RWPE1 (cell line): ENCODE data around the gene ADCY7.

Experiments used
- CTCF ChIA-PET: fragments of 350-600 bp; sonication (Branson Sonifier 250); formaldehyde crosslinking; extraction: SDS; loops from one replicate; lab custom pipeline; 2021; lab: Yijun Ruan, JAX
- POLR2A ChIA-PET: fragments of 400-600 bp; formaldehyde crosslinking; extraction: SDS; loops from one replicate; lab custom pipeline; 2020; ENCODE audit warnings: antibody characterized with exemption; ENCODE audit not compliant: low non-redundant PET; lab: Yijun Ruan, JAX
- DNase-seq: peaks from one replicate; pipeline ENCODE4 v3.0.0; 2012; ENCODE audit warnings: low spot score
- H3K27ac ChIP-seq: fragments of 450-650 bp; 2 replicates; pipeline ENCODE4 v1.5.1; 2017
- TF ChIP-seq, protein P1 (sequence below): fragments of 450-650 bp; conservative IDR thresholded peaks from 2 replicates; pipeline ENCODE4 v1.5.1; 2017; ENCODE audit warnings: low read depth, mild to moderate bottlenecking

The ADCY7 gene

DNA sequence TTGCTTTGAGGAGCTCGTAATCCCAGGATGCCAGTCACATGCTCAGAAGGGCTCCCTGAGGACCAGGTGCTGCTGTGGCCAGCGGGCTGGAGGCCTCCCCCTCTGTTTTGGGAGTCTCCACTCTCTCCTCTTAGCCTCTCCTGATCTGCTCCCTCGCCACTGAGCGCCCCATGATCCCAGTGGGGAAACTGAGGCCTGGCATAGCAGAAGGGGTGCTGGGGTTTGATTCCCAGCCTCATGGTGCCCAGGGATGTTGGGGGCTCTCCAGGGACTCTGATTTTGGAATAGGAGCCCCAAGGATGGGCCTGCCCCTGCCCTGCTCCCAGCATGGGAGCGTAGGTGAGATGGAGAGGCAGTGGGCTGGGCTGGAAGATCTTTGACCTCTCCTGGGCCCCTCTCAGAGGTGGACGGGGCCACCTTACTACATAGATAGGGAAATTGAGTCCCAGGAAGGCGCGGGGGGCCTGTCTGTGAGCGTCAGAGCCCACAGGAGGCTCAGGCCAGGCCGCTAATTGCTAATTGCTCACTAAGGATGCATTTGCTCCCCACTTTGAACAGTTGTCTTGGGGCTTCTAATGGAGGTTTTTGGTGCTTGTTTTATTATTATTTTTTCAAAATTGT is 525 bp upstream of the ADCY7 start:
- peak overlapping the region; percentile 73 for H3K27ac ChIP-seq
- DNase-seq = no peak
- TF ChIP-seq, protein P1, sequence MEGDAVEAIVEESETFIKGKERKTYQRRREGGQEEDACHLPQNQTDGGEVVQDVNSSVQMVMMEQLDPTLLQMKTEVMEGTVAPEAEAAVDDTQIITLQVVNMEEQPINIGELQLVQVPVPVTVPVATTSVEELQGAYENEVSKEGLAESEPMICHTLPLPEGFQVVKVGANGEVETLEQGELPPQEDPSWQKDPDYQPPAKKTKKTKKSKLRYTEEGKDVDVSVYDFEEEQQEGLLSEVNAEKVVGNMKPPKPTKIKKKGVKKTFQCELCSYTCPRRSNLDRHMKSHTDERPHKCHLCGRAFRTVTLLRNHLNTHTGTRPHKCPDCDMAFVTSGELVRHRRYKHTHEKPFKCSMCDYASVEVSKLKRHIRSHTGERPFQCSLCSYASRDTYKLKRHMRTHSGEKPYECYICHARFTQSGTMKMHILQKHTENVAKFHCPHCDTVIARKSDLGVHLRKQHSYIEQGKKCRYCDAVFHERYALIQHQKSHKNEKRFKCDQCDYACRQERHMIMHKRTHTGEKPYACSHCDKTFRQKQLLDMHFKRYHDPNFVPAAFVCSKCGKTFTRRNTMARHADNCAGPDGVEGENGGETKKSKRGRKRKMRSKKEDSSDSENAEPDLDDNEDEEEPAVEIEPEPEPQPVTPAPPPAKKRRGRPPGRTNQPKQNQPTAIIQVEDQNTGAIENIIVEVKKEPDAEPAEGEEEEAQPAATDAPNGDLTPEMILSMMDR = no peak
- CTCF ChIA-PET = interaction anchor here (0.6 kb wide), 1 partner anchor 67 kb away, joined by 4 read pairs; no protein-coding TSS in a partner anchor
- POLR2A ChIA-PET = no interaction called here

DNA sequence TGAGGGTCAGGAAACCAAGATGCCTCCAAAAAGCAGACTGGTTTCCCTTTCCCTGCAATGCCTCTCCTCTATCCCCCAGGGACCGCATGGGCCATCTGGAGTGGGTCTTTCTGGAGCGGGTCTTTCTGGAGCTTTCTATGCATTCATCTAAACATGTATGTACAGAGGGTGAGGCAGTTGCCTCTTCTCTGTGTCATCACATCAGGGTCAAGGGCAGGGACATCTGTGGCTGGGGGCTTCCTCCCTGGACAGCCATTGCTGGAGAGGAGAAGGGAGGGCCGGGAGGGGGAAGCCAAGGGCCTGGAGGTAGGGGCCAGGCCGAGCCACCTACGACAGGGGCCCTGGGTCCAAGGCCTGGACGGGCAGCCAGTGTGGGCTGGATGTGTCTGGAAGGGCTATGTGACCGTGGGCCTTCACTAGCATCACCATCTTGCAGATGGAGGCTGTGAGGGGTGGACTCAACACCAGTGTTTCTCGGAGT is 840 bp downstream of the ADCY7 start:
- ChIA-PET CTCF (interaction anchor here (0.6 kb wide), 1 partner anchor 53 kb away, joined by 3 read pairs; no protein-coding TSS in a partner anchor), POLR2A (no interaction called here)
- peak overlapping the region; percentile 73 for H3K27ac ChIP-seq
- DNase-seq = no peak
- TF ChIP-seq, protein P1 = no peak

DNA sequence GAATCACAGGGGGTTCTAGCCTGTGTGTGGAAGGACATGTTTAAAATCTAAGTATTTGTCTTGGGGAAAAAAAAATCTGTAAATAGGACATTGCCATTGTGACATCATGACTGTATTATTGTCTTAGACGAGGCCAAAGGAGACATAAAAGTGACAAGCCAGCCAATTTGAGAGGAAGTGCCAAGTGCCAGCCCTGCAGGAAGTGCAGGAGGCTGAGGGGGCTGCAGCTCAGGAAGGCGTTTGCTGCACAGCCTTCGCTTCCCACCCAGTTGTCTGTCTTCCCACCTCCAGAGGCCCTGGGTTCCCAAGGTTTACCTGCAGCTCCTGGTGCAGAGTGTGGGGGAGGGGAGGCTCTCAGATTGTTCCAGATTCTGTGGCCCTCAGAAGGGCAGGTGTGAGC is 1.3 kb downstream of the ADCY7 start:
- ChIA-PET CTCF (interaction anchor here (0.6 to 0.8 kb wide), 2 partner anchors 54 to 185 kb away, joined by 3 read pairs; no protein-coding TSS in a partner anchor), POLR2A (no interaction called here)
- TF ChIP-seq, protein P1 = no peak
- H3K27ac ChIP-seq = peak overlapping the region; percentile 73; the same call in 1 of the 2 replicates
- DNase-seq = no peak

DNA sequence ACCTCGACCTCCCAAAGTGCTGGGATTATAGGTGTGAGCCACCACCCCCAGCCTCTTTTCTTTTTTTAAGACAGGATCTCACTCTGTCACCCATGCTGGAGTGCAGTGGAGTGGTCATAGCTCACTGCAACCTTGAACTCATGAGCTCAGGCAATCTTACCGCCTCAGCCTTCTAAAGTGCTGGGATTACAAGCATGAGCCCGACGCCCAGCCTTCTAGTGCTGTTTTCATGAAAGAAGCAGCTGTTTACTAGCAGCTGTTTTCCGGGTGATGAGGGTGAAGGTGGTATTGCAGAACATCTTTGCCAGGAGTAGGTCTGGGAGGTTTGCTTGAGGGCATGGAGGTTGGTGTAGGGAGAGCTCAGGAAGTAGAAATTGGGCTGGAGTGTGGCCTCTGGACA is 2.0 kb downstream of the ADCY7 start:
- TF ChIP-seq, protein P1 = no peak
- CTCF ChIA-PET = interaction anchor here (0.7 to 0.8 kb wide), 3 partner anchors 69 to 186 kb away, joined by 3 to 5 read pairs (median 3); no protein-coding TSS in a partner anchor

DNA sequence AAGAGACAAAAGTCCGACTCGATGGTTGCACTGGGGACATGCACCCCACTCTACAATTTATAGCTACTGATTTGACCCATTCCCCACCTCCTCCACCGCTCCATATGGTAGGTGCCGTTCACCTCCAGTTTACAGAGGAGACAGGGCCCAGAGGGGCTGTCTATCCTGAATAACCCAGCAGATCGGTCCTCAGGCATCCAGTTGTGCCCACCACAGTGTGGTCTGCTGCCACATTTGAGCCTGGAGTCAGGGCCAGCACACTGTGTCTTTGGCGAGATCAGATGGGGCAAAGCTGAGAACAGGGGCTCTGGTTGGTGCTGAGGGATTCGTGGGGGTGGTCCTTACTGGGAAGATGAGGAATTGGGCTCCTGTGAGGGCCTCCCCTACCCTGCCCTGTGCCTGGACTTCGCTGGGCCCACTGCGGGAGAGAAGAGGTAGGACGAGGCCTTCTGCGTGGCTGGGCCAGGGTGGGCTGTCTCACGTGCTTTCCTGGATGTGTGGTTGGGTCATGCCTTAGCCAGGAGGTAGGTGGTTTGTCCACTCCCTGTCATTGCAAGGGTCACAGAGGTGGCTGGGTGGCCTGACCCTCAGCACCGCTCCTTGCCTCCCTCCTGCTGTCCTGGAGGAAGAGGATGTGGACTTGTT is 2.8 kb downstream of the ADCY7 start:
- POLR2A ChIA-PET = no interaction called here
- TF ChIP-seq, protein P1 = no peak
- CTCF ChIA-PET = interaction anchor here (0.7 kb wide), 1 partner anchor 70 kb away, joined by 3 read pairs; no protein-coding TSS in a partner anchor
- DNase-seq = no peak
- H3K27ac ChIP-seq = no peak overlapping the region

More for the DNA sequence above, 2.0 kb downstream of the ADCY7 start:
- POLR2A ChIA-PET = no interaction called here
- no peak for DNase-seq
- peak overlapping the region; percentile 9; the same call in 1 of the 2 replicates for H3K27ac ChIP-seq

DNA sequence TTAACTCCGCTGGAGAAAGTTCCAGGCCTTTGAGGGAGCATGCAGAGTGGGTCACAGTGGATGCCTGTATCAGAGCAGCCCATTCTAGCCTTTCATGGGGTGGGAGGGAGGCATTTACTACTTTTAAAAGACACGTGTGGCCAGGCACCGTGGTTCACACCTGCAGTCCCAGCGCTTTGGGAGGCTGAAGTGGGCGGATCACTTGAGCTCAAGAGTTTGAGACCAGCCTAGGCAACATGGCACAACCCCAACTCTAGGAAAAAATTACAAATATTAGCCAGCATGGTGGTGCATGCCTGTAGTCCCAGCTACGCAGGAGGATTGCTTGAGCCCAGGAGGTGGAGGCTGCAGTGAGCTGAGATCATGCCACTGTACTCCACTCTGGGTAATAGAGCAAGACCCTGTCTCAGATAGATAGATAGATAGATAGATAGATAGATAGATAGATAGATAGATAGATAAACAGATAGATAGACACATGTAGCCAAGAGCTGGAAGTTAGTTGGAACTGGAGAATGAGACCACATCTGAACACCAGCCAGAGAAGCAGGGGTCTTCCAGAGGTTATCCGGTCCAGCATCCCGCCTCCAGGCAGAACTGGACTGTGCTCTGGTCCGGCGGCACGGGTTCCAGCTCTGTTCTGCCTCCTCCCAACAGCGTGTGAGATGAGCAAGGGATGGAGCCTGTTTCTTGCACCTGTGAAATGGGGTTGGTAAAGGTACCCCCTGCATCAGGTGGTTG is 3.6 kb downstream of the ADCY7 start:
- ChIA-PET POLR2A (no interaction called here), CTCF (interaction anchor here (0.9 kb wide), 1 partner anchor 56 kb away, joined by 3 read pairs; no protein-coding TSS in a partner anchor)
- H3K27ac ChIP-seq = no peak overlapping the region
- no peak for DNase-seq
- TF ChIP-seq, protein P1 = no peak
